ENCODE results near the gene WDR45B. TPM values are rescaled to one million over a fixed set of nuclear protein-coding genes. Genes with fewer than 3 reads are reported as not detected.
"Not testable (repeated sequence)": the region's sequence is repeated elsewhere in the genome, so short reads cannot be mapped to it uniquely, and the experiment has no call there.

WDR45B gene
- total and polyA plus RNA-seq, 10 donors: 30.9 to 80.2 (median 65.6) TPM

GRCh38 chr17:82656266-82656665 is 8.0 kb upstream of the WDR45B start:
- no peak overlapping the region for H3K4me3 ChIP-seq
- H3K27ac ChIP-seq: no peak overlapping the region
- H3K36me3 ChIP-seq: peaks cover 0 to 26% (median 0%) of the 10 kb centered on the region in 6 donors
- intact Hi-C loops (cut with DNase I; ENCODE audit: low total_unique reads): loop anchor here (10.0 kb wide), 1 partner anchor 99 kb away; the partner anchor contains the start of gene TBCD
- TF ChIP-seq POLR2AphosphoS5 (IDR thresholded peaks at IDR 0.05): no peak
- TF ChIP-seq, protein P1, sequence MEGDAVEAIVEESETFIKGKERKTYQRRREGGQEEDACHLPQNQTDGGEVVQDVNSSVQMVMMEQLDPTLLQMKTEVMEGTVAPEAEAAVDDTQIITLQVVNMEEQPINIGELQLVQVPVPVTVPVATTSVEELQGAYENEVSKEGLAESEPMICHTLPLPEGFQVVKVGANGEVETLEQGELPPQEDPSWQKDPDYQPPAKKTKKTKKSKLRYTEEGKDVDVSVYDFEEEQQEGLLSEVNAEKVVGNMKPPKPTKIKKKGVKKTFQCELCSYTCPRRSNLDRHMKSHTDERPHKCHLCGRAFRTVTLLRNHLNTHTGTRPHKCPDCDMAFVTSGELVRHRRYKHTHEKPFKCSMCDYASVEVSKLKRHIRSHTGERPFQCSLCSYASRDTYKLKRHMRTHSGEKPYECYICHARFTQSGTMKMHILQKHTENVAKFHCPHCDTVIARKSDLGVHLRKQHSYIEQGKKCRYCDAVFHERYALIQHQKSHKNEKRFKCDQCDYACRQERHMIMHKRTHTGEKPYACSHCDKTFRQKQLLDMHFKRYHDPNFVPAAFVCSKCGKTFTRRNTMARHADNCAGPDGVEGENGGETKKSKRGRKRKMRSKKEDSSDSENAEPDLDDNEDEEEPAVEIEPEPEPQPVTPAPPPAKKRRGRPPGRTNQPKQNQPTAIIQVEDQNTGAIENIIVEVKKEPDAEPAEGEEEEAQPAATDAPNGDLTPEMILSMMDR (IDR thresholded peaks at IDR 0.05 in 8 of 11, conservative IDR thresholded peaks at IDR 0.05 in 3 of 11): no peak
- TF ChIP-seq POLR2A (IDR thresholded peaks at IDR 0.05): no peak
- no peaks in the 10 kb centered on the region for H3K9me3 ChIP-seq
- no peaks in the 10 kb centered on the region for H3K27me3 ChIP-seq (replicated peaks in 1 of 7)
- peaks cover 0 to 16% (median 6%) of the 10 kb centered on the region in 6 donors for H3K4me1 ChIP-seq
- no peak for DNase-seq
- WGBS, 5 donors: 91 to 95% (median 92%) methylated on average over 16 of the region's 16 CpGs

DNA sequence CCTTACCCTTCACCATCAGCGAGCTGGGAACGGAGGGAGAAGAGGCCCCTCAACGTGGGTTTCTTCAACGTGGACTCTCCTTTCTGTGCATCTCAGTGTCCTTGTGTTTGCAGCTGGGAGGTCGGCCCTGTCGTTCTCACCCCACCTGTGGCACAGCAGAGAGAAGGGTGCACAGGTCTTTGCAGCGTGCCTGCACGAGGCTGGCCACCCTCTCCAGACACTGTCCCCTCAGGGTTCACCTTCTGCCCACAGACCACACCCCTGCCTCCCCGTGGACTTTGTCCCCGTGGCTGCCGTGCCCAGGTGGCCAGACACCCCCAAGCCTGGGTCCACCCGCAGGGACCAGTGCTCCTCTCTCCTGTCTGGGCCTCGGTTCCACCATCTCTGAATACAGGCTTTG is 7.3 kb upstream of the WDR45B start:
- no peak for DNase-seq
- Histone ChIP-seq H3K27me3 (replicated peaks in 1 of 7) (no peaks in the 10 kb centered on the region), H3K36me3 (peaks cover 0 to 26% (median 0%) of the 10 kb centered on the region in 6 donors), H3K4me1 (peaks cover 0 to 16% (median 6%) of the 10 kb centered on the region in 6 donors), H3K9me3 (no peaks in the 10 kb centered on the region), H3K27ac (peak overlapping the region in 7 of 8 donors; percentile 5 to 65 (median 50)), H3K4me3 (no peak overlapping the region)
- 60 to 79% (median 71%) methylated on average over 13 of the region's 13 CpGs for WGBS, 5 donors
- intact Hi-C loops (cut with DNase I; ENCODE audit: low total_unique reads): loop anchor here (10.0 kb wide), 1 partner anchor 99 kb away; the partner anchor contains the start of gene TBCD
- TF ChIP-seq POLR2AphosphoS5 (IDR thresholded peaks at IDR 0.05) (no peak), POLR2A (IDR thresholded peaks at IDR 0.05) (no peak)
- TF ChIP-seq, protein P1 (IDR thresholded peaks at IDR 0.05 in 8 of 11, conservative IDR thresholded peaks at IDR 0.05 in 3 of 11): no peak

DNA sequence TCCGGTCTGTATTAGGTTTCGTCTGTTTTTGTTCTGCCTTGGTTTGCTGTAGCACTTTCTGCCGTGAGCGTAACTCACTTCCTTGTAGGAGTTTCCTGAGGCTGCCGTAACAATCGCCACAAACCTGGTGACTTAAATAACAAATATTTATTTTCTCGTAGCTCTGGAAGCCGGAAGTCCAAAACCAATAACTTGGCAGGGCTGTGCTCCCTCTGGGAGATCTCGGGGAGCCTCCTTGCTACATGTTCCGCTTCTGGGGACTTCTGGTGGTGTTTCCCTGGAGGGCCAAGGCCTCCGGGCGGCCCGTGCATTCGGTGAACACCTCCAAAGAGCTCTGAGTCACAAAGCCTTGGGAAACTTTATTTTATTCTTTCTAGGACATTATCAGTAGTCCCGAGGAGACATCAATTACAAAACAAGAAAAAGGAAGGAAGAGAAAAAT is 6.8 kb upstream of the WDR45B start:
- Histone ChIP-seq H3K27ac (peak overlapping the region in 7 of 8 donors; percentile 5 to 65 (median 50)), H3K9me3 (no peaks in the 10 kb centered on the region), H3K27me3 (replicated peaks in 1 of 7) (no peaks in the 10 kb centered on the region), H3K36me3 (peaks cover 0 to 26% (median 0%) of the 10 kb centered on the region in 6 donors), H3K4me3 (no peak overlapping the region), H3K4me1 (peaks cover 0 to 16% (median 6%) of the 10 kb centered on the region in 6 donors)
- intact Hi-C loops (cut with DNase I; ENCODE audit: low total_unique reads): loop anchor here (10.0 kb wide), 1 partner anchor 100 kb away; the partner anchor contains the start of gene TBCD
- 31 to 49% (median 44%) methylated on average over 15 of the region's 15 CpGs for WGBS, 5 donors
- no peak for DNase-seq
- no peak for TF ChIP-seq POLR2AphosphoS5 (IDR thresholded peaks at IDR 0.05)
- TF ChIP-seq, protein P1 (IDR thresholded peaks at IDR 0.05 in 8 of 11, conservative IDR thresholded peaks at IDR 0.05 in 3 of 11): no peak
- no peak for TF ChIP-seq POLR2A (IDR thresholded peaks at IDR 0.05)

DNA sequence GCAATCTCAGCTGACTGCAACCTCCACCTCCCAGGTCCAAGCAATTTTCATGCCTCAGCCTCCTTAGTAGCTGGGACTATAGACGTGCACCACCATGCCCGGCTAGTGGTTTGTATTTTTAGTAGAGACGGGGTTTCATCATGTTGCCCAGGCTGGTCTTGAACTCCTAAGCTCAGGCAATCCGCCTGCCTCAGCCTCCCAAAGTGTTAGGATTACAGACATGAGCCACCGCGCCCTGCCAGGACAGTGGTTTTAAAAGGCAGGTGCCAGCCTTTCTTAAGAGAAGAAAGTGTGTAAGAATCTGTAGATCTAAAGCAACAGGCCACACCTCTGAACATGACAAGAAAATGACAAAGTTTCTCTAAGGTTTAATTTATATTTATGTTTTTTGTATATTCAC is 6.4 kb upstream of the WDR45B start:
- H3K27me3 ChIP-seq (replicated peaks in 1 of 7); H3K9me3 ChIP-seq; H3K4me3 ChIP-seq: not testable (repeated sequence)
- H3K4me1 ChIP-seq: peaks cover 0 to 16% (median 6%) of the 10 kb centered on the region in 6 donors
- intact Hi-C loops (cut with DNase I; ENCODE audit: low total_unique reads): loop anchor here (10.0 kb wide), 1 partner anchor 100 kb away; the partner anchor contains the start of gene TBCD
- peaks cover 0 to 26% (median 0%) of the 10 kb centered on the region in 6 donors for H3K36me3 ChIP-seq
- H3K27ac ChIP-seq: peak overlapping the region in 6 of 8 donors; percentile 5 to 65 (median 52)
- peak; percentile 24 for DNase-seq
- 78 to 91% (median 83%) methylated on average over 6 of the region's 6 CpGs for WGBS, 5 donors

Measured in spleen (tissue), 11 donors.